HG02885 (cell line): ENCODE data around the gene STK24.

Experiments used
- ATAC-seq: cut with Tn5 transposase; IDR thresholded peaks from one replicate; pipeline ENCODE4 v1.9.1; 2021; ENCODE audit warnings: mild to moderate bottlenecking; ENCODE audit not compliant: unreplicated experiment, poor library complexity

STK24 gene

GRCh38 chr13:98479496-98480003 is 97.4 kb downstream of the STK24 start:
- ATAC-seq: no peak

GRCh38 chr13:98478189-98479129 is 98.4 kb downstream of the STK24 start:
- peak; percentile 27 for ATAC-seq

GRCh38 chr13:98476538-98476966 is 100.4 kb downstream of the STK24 start:
- ATAC-seq: peak; percentile 95

DNA sequence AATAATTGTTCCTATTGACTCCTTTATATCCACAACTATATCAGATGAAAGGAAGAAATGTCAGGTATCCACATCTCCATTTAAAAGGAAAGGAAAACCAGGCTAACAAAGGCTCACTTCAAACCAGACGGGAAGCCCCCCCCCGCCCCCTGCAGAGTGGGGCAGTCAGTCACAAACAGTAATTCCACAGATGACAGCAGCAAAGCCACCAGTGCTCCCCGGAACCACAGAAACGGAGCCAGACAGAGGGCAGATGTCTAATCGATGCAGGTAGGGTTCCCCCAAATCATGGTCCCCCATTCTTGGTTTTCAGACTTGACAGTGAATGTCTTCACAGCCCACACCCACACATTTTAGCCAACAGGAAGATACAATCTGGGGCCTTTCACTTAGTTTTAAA is 100.8 kb downstream of the STK24 start:
- peak; percentile 48 for ATAC-seq

GRCh38 chr13:98475522-98475921 is 101.4 kb downstream of the STK24 start:
- no peak for ATAC-seq

DNA sequence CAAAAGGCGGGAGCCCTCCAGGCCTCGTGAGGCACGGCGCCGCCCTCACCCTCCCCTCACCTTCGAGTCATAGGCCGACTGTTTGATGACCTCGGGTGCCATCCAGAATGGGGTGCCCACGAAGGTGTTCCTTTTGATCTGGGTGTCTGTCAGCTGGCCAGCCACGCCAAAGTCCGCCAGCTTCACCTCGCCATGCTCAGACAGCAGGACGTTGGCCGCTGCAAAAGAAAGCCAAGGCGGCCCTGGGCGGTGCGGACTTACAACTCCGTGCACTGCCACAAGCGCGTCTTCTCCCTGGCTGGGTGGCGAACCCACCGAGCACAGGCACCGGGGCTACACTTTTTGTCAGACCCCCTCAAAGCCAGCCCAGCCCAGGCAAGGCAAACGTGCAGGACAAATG is 102.1 kb downstream of the STK24 start:
- ATAC-seq: no peak

- ATAC-seq: no peak
Observed at GRCh38 chr13:98474292-98474691, 102.6 kb downstream of the STK24 start.

DNA sequence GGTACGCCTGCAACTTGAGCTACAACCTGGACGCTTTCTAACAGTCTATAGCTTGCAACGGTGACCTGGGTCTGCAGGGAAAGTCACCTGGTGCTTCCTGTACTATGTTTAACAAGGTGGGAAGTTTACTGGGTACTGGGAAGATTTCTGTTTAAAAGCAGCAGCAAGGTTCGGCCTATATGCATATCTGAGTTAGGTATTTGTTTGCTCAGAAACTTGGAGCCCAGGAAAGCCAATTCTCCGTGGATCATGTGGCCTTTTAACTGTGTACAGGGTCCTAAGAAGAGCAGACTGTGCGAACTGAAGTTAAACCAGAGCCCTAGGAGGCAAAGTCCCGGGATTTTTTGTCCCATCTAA is 103.1 kb downstream of the STK24 start:
- ATAC-seq: no peak

DNA sequence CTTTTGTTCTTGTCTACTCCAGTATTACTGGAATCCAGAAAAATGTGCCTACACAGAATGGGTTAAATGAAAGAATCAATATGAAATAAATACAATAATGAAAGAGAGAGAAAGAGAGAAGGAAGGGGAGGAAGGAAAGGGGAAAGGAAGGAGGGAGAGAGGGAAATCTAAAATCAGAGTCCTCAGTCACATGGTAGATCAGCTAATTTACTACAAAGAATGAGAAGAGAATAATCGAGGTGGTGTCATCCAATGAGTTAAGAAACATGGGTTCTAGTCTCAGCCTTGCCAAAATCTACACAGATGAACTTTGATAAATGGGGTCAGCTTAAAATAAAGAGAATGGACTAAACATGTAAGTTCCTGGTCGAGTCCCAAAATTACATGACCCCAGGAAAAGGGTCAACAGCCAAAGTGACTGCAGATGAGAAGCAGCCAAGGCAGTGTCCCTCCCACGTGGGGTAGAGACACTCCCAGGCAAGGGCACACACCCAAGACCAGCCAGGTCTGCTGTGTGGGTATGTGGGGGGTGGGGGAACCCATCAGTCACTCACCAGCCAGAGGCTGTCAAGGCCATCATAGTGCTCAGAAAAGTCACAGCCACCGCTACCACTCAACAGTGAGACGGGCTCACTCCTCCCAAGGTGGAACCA is 103.6 kb downstream of the STK24 start:
- ATAC-seq: no peak

GRCh38 chr13:98471934-98472333 is 105.0 kb downstream of the STK24 start:
- ATAC-seq: no peak

- no peak for ATAC-seq
Observed at GRCh38 chr13:98470920-98471319, 106.0 kb downstream of the STK24 start.

GRCh38 chr13:98468929-98469328 is 108.0 kb downstream of the STK24 start:
- no peak for ATAC-seq

DNA sequence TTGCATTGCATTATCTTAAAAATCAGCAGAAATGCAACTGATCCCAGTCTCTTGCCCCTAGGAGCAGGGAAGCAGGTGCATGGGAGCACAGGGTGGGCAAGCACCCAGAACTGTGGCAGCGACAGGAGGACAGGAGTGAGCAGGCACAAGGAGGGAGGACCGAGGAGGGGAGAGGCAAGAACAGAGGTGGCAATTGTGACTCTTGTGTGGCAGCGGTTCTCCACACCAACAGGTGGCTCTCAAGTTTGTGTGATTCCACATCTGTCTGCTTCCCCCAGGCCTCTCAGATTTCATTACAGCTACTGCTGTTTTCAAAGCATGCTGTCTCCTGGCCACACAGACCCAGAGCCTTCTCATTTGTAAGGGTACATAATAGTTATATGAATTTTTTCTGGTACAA is 108.5 kb downstream of the STK24 start:
- no peak for ATAC-seq

DNA sequence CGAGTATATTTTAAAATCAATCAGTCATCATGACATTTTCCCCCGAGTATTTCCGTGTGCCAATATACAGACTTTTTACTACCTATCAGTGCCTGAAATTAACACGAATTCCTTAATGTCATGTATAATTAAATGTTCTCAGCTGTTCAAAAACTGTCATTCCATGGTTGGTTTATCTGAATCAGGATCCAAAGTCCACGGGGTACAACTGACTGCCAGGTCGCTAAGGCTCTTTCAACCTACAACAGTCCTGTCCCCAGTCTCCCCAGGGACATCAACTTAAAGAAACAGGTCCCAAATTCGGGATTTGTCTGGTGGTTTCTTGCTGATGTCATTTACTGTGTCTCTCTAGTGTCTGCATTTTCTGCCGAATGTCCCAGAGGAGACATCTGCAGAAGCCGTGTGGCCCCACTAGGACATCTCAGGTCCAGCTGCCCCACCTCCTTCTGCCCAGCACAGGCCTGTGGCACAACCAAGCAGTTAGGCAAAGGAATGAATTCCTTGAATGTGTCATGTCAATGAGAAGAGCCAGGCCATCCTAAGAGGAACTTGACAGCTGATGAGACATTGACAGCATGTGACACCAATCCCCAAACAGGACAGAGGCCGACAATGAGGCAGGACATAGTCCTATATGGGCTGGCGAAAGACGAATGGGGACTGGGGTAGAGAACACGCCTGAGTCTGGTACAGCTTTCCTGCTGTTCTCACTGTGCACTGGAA is 109.5 kb downstream of the STK24 start:
- no peak for ATAC-seq

- peak; percentile 47 for ATAC-seq
Observed at GRCh38 chr13:98466634-98467236, 110.2 kb downstream of the STK24 start.

- ATAC-seq: no peak
Observed at GRCh38 chr13:98462946-98463345, 114.0 kb downstream of the STK24 start.

- ATAC-seq: no peak
Observed at GRCh38 chr13:98462241-98462882, 114.5 kb downstream of the STK24 start.

DNA sequence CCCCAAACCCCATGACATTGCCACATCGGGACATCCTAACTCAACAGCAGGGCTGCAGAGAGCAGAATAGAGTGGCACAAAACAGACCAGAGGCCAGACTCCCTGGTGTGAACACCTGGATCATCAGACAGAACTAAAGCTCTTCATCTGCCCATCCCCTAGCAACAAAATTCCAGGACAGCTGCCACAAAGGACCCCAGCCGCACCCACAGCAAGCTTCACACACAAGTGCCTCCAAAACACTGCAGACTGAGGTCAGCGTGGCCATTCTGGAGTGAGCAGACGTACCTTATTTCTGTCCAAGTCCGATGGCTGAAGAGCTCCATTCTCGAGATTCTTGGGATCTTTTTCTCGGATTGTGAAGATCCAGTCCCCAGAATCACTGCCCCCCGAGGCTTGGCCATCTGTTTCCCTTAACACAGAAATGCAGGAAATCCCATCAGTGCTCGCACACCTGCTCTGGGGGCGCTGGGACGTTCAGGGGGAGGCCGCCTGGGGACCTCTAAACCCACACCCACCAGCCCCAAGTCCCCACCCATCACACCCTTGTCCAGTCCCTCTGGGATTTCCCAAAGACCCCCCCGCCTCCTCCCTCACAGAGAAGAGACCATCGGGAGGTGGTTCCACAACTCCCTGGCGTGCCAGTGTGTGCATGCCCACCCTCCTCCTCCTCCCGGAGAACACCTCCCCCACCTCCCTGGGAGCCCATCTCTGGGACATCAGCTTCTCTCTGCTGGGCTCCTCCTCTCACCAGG is 115.2 kb downstream of the STK24 start:
- ATAC-seq: no peak

- no peak for ATAC-seq
Observed at GRCh38 chr13:98460516-98460915, 116.4 kb downstream of the STK24 start.
